ENCODE measurements around the gene TMEM94.
"Not testable (repeated sequence)": the region's sequence is repeated elsewhere in the genome, so short reads cannot be mapped to it uniquely, and the experiment has no call there.

Gene TMEM94

DNA sequence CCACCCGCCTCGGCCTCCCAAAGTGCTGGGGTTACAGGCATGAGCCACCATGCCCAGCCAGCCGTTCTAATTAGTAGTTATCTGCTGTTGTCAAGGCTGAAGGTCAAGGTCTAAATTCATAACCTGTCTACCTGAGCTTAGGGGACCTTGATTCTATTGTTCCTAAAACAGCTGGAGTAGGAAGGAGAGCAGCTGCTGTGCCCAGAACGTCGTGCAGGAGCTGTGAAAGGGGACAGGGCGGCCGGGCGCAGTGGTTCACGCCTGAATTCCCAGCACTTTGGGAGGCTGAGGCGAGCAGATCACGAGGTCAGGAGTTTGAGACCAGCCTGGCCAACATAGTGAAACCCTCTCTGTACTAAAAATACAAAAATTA is 21.0 kb downstream of the TMEM94 start:
- not testable (repeated sequence) for FAIRE-seq

DNA sequence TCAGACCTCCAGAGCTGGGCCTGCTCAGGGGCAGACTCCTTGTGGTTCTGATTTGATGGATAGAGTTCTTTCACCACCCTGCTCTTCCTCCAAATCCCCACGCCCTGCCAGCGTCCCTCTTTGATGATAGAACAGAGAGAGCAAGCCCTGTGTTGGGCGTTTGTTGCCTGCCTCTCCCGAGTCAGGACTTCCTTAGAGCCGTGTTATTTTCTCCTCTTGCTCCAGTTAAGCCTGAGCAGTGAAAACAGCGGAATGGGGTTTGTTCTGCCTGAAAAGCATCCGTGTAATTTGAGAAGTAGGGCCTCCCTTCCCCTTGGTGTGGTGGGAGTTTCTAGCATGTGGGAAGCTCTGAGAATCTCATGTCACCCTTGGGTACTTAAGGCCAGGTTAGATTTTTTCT is 22.1 kb downstream of the TMEM94 start:
- no peak for FAIRE-seq

DNA sequence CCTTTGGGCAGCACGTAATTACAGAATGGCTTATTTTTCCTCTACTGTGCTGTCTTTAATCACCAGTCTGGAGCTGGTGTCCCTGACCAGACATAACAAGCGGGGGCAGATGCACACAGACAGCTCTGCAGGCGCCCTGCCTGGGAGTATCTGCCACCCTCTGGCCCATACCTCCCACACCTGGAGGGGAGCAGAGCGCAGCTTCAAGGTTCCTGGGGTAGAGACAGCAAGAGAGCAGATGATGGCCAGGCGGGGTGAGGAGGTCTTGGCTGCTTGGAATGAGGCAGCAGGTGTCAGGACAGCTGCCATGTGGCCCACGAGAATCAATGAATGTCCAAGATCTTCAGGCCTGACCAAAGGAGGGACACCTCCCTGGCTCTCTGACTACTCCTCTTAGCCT is 23.8 kb downstream of the TMEM94 start:
- FAIRE-seq: no peak

DNA sequence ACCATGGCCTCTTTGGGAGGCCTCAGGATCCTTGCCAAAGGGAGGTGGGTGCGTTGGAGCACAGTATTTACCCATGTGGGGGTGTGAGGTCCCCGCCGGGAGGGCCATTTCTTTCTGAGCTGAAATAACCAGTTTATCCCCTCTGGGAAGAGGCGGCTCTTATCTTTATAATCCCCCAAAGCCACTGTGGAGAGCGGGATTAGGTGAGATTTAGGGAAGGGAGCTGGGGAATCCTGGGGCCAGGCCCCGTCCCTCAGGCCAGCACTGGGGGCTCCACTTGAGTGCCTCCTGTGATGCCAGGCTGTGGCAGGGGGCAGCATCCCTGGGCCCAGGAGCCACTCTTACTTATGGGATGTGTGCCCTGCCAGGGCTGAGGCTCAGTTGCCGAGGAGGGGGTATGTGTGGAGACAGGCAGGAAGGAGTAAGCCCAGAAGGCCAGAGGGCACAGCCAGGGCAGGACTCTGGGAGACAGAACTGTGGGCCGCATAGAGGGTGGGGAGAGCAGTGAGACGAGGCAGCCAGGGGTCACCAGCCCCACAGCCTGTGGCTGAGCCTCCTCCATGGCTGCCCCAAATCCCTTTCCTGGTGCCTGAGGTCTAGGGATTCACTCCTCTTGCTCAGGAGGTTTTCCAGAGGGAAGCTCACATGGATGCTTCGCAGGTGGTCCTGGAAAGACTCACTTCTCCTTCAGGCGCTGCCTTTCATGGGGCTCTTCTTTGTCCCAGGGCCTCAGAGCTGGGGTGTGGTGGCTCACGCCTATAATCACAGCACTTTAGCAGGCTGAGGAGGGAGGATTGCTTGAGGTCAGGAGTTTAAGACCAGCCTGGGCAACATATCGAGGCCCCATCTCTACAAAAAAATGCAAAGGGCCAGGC is 25.0 kb downstream of the TMEM94 start:
- no peak for FAIRE-seq

DNA sequence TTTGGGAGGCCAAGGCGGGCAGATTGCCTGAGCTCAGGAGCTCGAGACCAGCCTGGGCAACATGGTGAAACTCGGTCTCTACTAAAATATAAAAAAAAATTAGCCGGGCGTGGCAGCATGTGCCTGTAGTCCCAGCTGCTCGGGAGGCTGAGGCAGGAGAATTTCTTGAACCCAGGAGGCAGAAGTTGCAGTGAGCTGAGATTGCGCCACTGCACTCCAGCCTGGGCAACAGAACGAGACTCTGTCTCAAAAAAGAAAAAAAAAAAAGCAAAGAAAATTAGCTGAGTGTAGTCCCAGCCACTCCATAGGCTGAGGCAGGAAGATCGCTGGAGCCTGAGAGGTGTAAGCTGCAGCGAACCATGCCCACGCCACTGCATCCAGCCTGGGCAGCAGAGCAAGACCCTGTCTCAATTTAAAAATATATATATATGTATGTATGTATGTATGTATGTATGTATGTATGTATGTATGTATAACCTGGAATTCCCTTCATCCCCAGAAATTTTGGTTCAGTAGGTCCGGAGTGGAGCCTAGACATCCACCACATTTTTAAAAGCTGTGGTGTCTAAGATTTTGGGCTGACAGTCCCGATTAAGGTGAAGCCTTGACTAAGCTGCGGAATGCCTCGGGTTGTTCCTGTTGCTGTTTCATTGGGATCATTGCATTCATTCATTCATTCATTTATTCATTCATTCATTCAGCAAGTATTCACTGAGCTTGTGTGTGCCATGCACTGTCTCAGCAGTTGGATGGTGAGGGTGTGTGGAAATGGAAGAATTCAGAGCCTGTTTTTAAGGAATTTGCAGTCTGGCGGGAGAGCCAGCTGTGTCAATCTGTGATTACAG is 25.9 kb downstream of the TMEM94 start:
- FAIRE-seq: no peak

DNA sequence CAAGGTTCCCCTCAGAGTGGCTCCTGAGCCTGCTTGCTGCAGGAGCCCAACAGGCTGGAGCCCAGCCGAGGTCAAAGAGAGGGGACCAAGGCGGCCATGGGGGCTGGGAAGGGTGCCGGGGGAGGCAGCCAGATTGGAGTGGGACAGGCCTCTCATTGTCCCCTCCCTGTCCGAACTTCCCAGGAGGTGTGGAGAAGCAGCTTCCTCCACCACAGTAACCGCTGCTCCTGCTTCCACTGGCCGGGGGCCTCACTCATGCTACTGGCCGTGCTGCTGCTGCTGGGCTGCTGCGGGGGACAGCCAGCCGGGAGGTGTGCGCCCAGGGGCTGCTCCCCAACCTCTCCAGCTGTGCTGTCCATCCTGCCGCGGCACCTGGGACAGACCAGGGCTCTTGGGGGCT is 29.3 kb downstream of the TMEM94 start:
- no peak for FAIRE-seq

DNA sequence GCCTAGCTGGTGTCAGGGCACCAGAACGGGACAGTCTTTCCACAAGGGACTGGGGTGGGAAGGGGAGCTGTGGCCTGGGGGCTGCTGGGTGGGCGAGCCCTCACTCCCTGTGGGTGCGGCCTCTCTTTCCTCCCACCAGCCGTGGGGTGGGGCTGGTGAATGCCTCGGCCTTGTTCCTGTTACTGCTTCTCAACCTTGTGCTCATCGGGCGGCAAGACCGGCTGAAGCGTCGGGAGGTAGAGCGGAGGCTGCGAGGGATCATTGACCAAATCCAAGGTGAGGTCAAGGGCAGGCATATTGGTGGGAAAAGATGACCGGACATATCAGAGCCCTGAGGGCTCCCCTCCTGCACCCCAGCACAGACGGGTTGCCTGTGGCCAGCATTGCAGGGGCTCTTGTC is 29.7 kb downstream of the TMEM94 start:
- no peak for FAIRE-seq

DNA sequence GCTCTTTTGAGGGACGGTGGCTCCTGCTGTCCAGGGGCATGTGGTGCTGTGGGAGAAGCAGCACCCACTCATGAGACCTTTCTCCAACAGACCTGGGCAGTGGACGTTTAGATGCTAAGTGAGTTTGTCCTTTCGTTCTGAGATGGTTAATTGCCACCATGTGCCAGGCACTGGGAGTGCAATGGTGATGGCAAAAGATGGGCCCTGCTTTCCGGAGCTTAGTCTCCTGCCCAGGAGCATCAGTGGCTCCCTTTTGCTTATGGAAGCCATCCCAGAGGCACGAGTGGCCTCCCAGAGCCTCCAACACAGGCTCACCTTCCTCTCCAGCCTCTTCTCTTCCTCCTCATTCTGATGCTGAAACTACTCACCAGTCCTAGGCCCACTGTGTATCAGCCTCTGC is 30.5 kb downstream of the TMEM94 start:
- FAIRE-seq: no peak

DNA sequence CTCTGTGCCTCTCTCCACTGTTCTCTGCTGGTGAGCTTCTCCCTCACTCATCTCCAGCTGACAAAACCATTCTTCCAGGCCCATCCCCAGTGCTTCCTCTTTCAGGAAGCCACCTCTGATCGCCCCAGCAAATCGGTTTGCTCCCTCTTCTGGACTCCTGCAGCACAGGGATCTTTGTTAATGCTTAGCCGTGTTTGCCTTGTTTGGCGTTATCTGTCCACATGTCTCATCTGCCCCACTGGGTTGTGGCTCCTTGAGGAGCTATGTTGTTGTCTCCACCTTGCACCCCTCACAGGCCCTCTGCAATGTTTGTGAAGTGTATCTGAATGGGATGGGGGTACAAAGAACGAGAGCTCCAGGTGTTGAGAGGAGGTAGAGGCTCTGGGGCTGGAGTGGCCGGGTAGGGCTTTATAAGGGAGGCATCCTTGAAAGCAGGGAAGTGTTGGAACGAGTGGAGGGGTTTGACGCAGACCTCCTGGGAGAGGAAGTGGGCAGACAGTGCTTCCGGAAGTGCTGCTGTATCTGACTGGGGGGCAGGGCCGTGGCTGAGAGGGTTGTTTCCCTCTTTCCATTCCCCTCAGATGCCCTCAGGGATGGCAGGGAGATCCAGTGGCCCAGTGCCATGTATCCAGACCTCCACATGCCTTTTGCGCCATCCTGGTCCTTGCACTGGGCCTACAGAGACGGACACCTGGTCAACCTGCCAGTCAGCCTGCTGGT is 31.1 kb downstream of the TMEM94 start:
- FAIRE-seq: no peak

DNA sequence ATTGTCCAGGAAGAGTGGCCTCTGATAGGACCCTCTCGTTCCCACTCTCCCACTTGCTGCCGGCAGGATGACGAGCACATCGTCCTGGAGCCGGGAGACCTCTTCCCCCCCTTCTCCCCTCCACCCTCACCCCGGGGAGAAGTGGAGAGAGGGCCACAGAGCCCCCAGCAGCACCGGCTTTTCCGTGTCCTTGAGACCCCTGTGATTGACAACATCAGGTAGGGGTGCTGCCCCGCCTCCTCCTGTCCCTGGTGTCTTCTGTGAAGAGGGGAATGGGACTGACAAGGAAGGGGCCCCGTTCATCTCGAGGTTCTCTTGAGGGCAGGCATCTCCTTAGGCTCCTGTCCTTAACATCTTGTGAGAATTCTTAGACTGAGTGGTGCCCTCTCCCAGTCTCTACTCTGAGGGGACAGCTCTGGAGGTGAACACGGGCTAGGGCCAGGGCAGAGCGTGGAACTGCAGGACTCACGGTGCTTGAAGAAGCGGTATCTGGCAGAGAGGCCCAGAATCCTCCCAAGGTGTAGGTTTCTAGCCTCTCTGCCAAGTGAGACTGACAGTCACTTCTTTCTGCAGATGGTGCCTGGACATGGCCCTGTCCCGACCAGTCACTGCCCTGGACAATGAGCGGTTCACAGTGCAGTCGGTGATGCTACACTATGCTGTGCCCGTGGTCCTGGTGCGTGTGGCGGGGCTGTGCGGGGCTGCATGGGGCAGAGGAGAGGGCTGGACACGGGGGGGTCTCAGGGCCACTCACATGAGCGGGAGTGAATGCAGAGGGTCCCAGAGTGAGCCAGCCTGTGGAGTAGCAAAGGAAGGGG is 32.5 kb downstream of the TMEM94 start:
- FAIRE-seq: no peak

DNA sequence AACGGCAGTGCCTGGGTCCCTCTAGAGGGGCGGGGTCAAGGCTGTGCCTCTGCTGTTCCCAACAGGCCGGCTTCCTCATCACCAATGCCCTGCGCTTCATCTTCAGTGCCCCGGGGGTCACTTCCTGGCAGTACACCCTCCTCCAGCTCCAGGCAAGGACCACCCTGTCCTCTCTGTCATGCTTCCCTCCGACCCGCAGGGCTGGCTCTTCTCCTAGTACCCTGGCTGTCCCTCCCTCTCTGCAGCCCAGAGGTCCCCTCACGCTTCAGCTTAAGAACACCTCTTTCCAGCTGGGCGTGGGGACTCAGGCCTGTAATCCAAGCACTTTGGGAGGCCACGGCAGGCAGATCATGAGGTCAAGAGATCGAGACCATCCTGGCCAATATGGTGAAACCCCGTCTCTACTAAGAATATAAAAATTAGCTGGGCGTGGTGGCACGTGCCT is 33.1 kb downstream of the TMEM94 start:
- no peak for FAIRE-seq

DNA sequence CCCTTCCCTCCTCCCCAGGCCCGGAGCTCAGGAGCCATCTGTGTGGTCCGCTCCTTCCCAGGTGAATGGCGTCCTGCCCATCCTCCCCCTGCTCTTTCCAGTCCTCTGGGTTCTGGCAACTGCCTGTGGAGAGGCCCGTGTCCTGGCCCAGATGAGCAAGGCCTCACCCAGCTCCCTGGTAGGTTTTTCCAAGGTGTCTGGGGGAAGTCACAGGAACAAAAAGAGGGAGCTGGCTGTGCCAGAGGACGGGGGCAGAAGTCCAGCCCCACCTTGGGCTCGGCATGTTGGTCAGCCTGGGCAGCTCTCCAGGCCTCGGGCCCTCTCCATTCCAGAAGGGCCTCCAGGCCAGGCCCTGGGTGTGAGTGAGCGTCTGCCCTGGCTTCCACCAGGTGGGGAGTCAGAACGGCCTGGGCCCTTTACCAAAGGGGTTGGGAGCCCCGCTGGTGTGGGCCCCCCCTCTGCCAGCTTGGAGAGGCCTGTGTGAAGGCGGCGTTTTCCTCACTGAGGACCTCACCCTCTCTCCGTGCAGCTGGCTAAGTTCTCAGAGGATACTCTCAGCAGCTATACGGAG is 33.8 kb downstream of the TMEM94 start:
- no peak for FAIRE-seq

DNA sequence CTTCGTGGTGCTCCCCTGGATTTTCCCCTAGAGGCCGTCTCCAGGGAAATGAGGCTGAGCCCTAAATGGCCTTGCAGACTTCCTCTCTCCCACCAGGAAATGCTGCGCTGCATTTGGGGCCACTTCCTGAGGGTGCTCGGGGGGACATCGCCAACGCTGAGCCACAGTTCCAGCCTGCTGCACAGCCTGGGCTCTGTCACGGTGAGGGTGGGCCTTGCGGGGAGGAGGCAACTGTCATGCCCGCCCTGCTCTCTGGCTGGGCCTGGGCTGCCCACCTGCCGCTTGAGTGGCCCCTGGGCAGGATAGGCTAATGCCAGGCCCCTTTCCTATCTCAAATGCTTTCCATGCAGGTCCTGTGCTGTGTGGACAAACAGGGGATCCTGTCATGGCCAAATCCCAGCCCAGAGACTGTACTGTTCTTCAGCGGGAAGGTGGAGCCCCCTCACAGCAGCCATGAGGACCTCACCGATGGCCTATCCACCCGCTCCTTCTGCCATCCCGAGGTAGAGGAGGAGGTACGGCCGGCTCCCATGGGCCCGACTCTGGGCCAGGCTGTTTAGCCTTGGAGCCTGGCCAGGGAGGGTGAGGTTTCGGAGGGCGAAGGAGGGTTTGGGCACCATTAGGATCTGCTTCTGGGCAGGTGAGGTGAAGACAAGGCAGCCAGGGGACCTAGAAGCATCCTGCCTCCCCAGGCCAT is 34.7 kb downstream of the TMEM94 start:
- no peak for FAIRE-seq

DNA sequence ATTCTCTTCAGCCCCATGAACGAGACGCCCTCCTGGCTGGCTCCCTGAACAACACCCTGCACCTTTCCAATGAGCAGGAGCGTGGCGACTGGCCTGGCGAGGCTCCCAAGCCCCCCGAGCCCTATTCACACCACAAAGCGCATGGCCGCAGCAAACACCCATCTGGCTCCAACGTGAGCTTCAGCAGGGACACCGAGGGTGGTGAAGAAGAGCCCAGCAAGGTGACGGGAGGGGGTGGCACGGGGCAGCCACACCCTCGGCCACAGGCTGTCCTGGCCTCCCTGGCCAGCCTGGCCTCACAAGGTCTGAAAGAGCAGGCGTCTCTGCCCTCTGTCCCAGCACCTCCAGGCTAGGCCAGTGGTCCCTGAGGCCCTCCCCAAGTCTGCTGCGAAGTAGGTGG is 35.2 kb downstream of the TMEM94 start:
- no peak for FAIRE-seq

DNA sequence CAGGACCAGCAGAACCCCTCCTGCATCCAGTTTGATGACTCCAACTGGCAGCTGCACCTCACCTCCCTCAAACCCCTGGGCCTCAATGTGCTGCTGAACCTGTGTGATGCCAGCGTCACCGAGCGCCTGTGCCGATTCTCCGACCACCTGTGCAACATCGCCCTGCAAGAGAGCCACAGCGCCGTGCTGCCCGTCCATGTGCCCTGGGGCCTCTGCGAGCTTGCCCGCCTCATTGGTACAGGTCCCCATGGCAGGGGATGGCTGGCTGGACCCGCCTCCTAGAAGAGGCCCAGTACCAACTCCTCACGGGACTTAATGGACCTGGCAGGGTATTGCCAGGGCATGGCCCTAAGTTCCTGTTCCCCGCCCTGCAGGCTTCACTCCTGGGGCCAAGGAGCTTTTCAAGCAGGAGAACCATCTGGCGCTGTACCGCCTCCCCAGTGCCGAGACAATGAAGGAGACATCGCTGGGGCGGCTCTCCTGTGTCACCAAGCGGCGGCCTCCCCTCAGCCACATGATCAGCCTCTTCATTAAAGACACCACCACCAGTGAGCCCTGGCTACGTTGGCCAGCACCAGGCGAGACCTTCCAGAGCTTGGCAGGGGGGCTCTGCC is 36.2 kb downstream of the TMEM94 start:
- FAIRE-seq: no peak

DNA sequence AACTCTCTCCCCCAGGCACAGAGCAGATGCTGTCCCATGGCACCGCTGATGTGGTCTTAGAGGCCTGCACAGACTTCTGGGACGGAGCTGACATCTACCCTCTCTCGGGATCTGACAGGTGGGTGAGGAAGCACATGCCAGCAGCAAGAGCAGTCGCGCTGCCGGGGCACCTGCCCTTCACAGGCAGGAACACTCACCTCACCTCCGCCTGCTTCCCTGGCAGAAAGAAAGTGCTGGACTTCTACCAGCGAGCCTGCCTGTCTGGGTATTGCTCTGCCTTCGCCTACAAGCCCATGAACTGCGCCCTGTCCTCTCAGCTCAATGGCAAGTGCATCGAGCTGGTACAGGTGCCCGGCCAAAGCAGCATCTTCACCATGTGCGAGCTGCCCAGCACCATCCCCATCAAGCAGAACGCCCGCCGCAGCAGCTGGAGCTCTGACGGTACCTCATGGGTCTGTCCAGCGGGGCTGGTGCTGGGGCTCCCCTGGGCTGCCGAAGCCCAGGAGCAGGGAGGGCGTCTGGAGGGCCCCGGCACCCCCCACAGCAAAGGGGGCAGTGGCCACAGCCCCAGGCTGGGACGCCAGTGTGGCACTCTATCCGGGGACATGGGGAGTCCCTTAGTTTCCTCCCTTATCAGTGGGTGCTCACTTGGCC is 37.2 kb downstream of the TMEM94 start:
- no peak for FAIRE-seq

DNA sequence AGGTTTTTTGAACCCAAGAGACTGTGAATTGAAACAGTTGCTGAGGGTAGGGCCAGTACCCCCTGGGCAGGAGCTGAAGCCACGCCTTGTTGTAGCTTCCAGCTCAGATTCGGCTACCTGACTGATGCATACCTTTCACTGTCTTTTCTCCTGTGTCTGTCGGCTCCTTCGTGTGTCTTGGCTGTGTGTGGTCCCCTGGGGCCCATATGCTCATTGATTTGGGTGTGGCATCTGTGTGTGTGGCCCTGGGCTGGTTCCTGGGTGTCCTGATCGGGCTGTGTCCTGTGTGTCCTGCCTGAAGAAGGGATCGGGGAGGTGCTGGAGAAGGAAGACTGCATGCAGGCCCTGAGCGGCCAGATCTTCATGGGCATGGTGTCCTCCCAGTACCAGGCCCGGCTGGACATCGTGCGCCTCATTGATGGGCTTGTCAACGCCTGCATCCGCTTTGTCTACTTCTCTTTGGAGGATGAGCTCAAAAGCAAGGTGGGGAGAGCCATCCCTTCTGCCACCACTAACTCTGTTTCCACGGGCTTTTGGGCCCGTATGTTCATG is 38.0 kb downstream of the TMEM94 start:
- FAIRE-seq: no peak

DNA sequence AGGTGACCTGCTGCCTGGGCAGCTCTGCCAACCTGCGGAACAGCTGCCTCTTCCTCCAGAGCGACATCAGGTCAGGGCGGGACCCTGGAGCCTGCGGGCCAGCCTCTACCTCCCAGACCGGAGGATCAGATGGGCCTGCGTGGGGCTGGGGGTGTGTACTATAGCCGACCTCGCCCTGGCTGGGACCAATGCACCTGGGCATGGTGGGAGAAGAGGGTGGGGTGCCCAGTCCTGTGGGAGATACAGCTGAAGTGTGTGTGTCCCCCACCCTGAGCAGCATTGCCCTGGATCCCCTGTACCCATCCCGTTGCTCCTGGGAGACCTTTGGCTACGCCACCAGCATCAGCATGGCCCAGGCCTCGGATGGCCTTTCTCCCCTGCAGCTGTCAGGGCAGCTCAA is 39.6 kb downstream of the TMEM94 start:
- FAIRE-seq: no peak

DNA sequence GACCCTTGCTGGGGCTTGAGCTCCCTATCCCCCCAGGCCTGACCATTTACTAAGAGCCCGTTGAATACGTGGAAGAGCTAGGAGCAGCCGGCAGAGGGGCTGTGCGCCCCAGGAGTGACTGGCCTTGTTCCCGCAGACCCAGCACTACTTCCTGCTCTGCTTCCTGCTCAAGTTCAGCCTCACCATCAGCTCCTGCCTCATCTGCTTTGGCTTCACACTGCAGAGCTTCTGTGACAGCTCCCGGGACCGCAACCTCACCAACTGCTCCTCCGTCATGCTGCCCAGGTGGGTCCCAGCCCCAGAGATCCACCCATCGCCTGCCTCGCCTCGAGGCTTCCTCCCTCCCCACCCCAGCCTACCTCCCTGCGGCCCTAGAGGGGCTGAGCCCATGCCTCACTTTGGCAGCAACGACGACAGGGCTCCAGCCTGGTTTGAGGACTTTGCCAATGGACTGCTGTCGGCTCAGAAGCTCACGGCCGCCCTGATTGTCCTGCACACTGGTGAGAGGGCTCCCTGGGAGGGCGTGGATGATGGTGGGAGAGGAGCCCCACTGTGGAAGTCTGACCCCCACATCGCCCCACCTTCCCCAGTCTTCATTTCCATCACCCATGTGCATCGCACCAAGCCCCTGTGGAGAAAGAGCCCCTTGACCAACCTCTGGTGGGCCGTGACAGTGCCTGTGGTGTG is 41.7 kb downstream of the TMEM94 start:
- FAIRE-seq: no peak

All from colon (tissue), 2 donors.